ENCODE measurements around the gene GAMT.

- TF ChIP-seq CTCF (IDR thresholded peaks at IDR 0.05) (no peak), POLR2A (IDR thresholded peaks at IDR 0.05) (no peak)
These were observed 8.1 kb upstream of the GAMT start for GRCh38 chr19:1409204-1410005.
